Stimulated activated effector memory CD8-positive, alpha-beta T cell treated with anti-CD3 and anti-CD28 coated beads, Interleukin-12 subunit alpha, Interleukin-12 subunit beta, amount 100 ng/mL, for 72 hours (primary cell): Measurements from ENCODE around the gene PRKCZ.
A peak's percentile ranks its signal among the peaks of the same experiment; 100 is the strongest.

Source experiments
- ATAC-seq: fragments of 150-1000 bp; cut with Tn5 transposase; 2 replicates; pipeline ENCODE4 v1.10.0; 2021
- DNase-seq, 2 donors: peaks; one replicate each; pipeline ENCODE4 v3.0.0; 2021 to 2022; ENCODE audit warnings: low spot score in 2 of 2
- H3K27ac Mint-ChIP-seq: one replicate; pipeline ENCODE4 v1.8.0; 2022; ENCODE audit warnings: mild to moderate bottlenecking, mixed read lengths
- H3K36me3 Mint-ChIP-seq: one replicate; pipeline ENCODE4 v1.8.0; 2022; ENCODE audit warnings: mild to moderate bottlenecking, mixed read lengths
- H3K4me1 Mint-ChIP-seq: one replicate; pipeline ENCODE4 v1.8.0; 2022; ENCODE audit warnings: mixed read lengths
- H3K4me3 Mint-ChIP-seq: one replicate; pipeline ENCODE4 v1.8.0; 2022; ENCODE audit warnings: mild to moderate bottlenecking, mixed read lengths
- H3K9me3 Mint-ChIP-seq: one replicate; pipeline ENCODE4 v1.8.0; 2022; ENCODE audit warnings: mixed read lengths

Gene PRKCZ

GRCh38 chr1:2226525-2227345 lies 176.5 kb downstream of the PRKCZ start:
- peaks cover 44% of the 10 kb centered on the region for H3K36me3 Mint-ChIP-seq
- DNase-seq (no peak), ATAC-seq (no peak)
- no peaks in the 10 kb centered on the region for H3K9me3 Mint-ChIP-seq
- H3K27ac Mint-ChIP-seq = peak overlapping the region; percentile 87
- H3K4me3 Mint-ChIP-seq = peak overlapping the region; percentile 54
- peaks cover 31% of the 10 kb centered on the region for H3K4me1 Mint-ChIP-seq

GRCh38 chr1:2227346-2228156 lies 177.3 kb downstream of the PRKCZ start:
- H3K36me3 Mint-ChIP-seq = peaks cover 52% of the 10 kb centered on the region
- H3K4me3 Mint-ChIP-seq = peak overlapping the region; percentile 52
- peaks cover 40% of the 10 kb centered on the region for H3K4me1 Mint-ChIP-seq
- ATAC-seq (peak; percentile 91), DNase-seq (peak; percentile 99)
- H3K27ac Mint-ChIP-seq = no peak overlapping the region
- H3K9me3 Mint-ChIP-seq = no peaks in the 10 kb centered on the region

- no peak for ATAC-seq
Observed at GRCh38 chr1:2228157-2228594, 178.0 kb downstream of the PRKCZ start, which contains the start of gene SKI. Gene SKI, plus strand, starts transcription at chr1:2228319. Its CDS starts 448 bp downstream, at chr1:2228767.

GRCh38 chr1:2228694-2229036 lies 178.5 kb downstream of the PRKCZ start:
- Mint-ChIP-seq H3K9me3 (no peaks in the 10 kb centered on the region), H3K4me1 (peaks cover 51% of the 10 kb centered on the region), H3K36me3 (peaks cover 56% of the 10 kb centered on the region), H3K27ac (peak overlapping the region; percentile 86), H3K4me3 (peak overlapping the region; percentile 93)
- DNase-seq (no peak), ATAC-seq (no peak)

More at GRCh38 chr1:2228157-2228594, 178.0 kb downstream of the PRKCZ start, which contains the start of gene SKI:
- no peak for DNase-seq
- Mint-ChIP-seq H3K4me3 (peak within 1 kb of the TSS; percentile 93), H3K36me3 (peaks cover 52% of the 10 kb centered on the region), H3K27ac (peak within 1 kb of the TSS; percentile 86), H3K4me1 (peaks cover 46% of the 10 kb centered on the region), H3K9me3 (no peaks in the 10 kb centered on the region)

- H3K4me3 Mint-ChIP-seq = peak overlapping the region; percentile 93
- H3K9me3 Mint-ChIP-seq = no peaks in the 10 kb centered on the region
- H3K27ac Mint-ChIP-seq = peak overlapping the region; percentile 86
- DNase-seq = peak in 1 of 2 donors; percentile 83
- peaks cover 57% of the 10 kb centered on the region for H3K36me3 Mint-ChIP-seq
- peaks cover 57% of the 10 kb centered on the region for H3K4me1 Mint-ChIP-seq
- ATAC-seq = peak; percentile 12
Observed at GRCh38 chr1:2229037-2229864, 179.0 kb downstream of the PRKCZ start.

GRCh38 chr1:2229911-2230731 lies 179.9 kb downstream of the PRKCZ start:
- Mint-ChIP-seq H3K4me3 (peak overlapping the region; percentile 93), H3K4me1 (peaks cover 63% of the 10 kb centered on the region), H3K36me3 (peaks cover 57% of the 10 kb centered on the region), H3K27ac (peak overlapping the region; percentile 86), H3K9me3 (no peaks in the 10 kb centered on the region)
- no peak for DNase-seq
- no peak for ATAC-seq

GRCh38 chr1:2230781-2231531 lies 180.7 kb downstream of the PRKCZ start:
- H3K4me1 Mint-ChIP-seq = peaks cover 71% of the 10 kb centered on the region

GRCh38 chr1:2231532-2232254 lies 181.5 kb downstream of the PRKCZ start:
- ATAC-seq (no peak), DNase-seq (peak in 1 of 2 donors; percentile 72)
- peaks cover 44% of the 10 kb centered on the region for H3K36me3 Mint-ChIP-seq
- no peaks in the 10 kb centered on the region for H3K9me3 Mint-ChIP-seq
- peak overlapping the region; percentile 68 for H3K27ac Mint-ChIP-seq
- H3K4me3 Mint-ChIP-seq = peak overlapping the region; percentile 93
- H3K4me1 Mint-ChIP-seq = peaks cover 69% of the 10 kb centered on the region

More at GRCh38 chr1:2230781-2231531, 180.7 kb downstream of the PRKCZ start:
- Mint-ChIP-seq H3K27ac (peak overlapping the region; percentile 68), H3K9me3 (no peaks in the 10 kb centered on the region), H3K36me3 (peaks cover 51% of the 10 kb centered on the region), H3K4me3 (peak overlapping the region; percentile 93)
- ATAC-seq (no peak), DNase-seq (peak in 1 of 2 donors; percentile 74)

- H3K27ac Mint-ChIP-seq = peak overlapping the region; percentile 68
- peaks cover 76% of the 10 kb centered on the region for H3K4me1 Mint-ChIP-seq
- no peak for DNase-seq
- H3K4me3 Mint-ChIP-seq = peak overlapping the region; percentile 93
- no peaks in the 10 kb centered on the region for H3K9me3 Mint-ChIP-seq
- ATAC-seq = no peak
- peaks cover 44% of the 10 kb centered on the region for H3K36me3 Mint-ChIP-seq
Observed at GRCh38 chr1:2232255-2232915, 182.2 kb downstream of the PRKCZ start.

- no peak for ATAC-seq
- no peak overlapping the region for H3K27ac Mint-ChIP-seq
- H3K36me3 Mint-ChIP-seq = peaks cover 44% of the 10 kb centered on the region
Observed at GRCh38 chr1:2232916-2233438, 182.8 kb downstream of the PRKCZ start.

GRCh38 chr1:2233468-2233867 lies 183.3 kb downstream of the PRKCZ start:
- DNase-seq = no peak
- Mint-ChIP-seq H3K4me3 (peak overlapping the region; percentile 93), H3K27ac (no peak overlapping the region), H3K36me3 (peaks cover 44% of the 10 kb centered on the region), H3K9me3 (no peaks in the 10 kb centered on the region), H3K4me1 (peaks cover 81% of the 10 kb centered on the region)
- no peak for ATAC-seq

More at GRCh38 chr1:2232916-2233438, 182.8 kb downstream of the PRKCZ start:
- Mint-ChIP-seq H3K4me1 (peaks cover 81% of the 10 kb centered on the region), H3K9me3 (no peaks in the 10 kb centered on the region), H3K4me3 (peak overlapping the region; percentile 93)
- no peak for DNase-seq

GRCh38 chr1:2233997-2234761 lies 184.0 kb downstream of the PRKCZ start:
- Mint-ChIP-seq H3K36me3 (peaks cover 39% of the 10 kb centered on the region), H3K4me1 (peaks cover 81% of the 10 kb centered on the region), H3K9me3 (no peaks in the 10 kb centered on the region), H3K27ac (peak overlapping the region; percentile 91), H3K4me3 (peak overlapping the region; percentile 93)
- ATAC-seq (peak; percentile 84), DNase-seq (peak in 1 of 2 donors; percentile 76)
